ENCODE results near the gene MYH8.

The MYH8 gene

DNA sequence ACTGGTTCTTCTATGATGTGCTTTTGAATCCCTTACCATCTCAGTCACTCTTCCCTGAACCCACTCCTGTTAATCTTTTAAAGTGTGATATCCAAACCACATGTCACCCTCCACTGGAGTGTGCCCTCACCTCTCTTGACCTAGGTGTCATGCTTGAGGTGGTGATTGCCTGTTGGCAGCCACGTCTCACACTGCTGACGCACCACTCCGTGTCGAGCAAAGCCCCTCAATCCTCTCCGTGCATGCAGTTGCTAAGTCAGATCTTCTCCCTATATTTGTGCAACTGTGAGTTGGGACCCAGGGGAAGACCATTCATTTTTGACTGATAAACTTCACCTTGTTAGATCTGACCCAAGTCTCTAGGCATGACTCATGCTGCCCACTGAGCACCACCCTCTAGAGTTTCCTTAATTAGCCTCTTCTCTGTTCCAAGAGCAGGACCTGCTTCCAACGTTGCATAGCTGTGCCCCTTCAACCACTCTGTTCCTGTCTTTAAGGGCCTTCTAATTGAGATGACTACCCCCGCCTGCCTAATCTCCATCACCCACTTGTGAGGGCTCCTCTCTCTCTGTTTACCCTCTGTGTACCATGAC lies 51.6 kb downstream of the MYH8 start:
- DNase-seq (ENCODE audit: extremely low spot score): no peak
- POLR2A ChIA-PET: no interaction called here
- CTCF ChIA-PET: interaction anchor here (1.1 kb wide), 1 partner anchor 77 kb away, joined by 3 read pairs; no protein-coding TSS in a partner anchor
- TF ChIP-seq, protein P1, sequence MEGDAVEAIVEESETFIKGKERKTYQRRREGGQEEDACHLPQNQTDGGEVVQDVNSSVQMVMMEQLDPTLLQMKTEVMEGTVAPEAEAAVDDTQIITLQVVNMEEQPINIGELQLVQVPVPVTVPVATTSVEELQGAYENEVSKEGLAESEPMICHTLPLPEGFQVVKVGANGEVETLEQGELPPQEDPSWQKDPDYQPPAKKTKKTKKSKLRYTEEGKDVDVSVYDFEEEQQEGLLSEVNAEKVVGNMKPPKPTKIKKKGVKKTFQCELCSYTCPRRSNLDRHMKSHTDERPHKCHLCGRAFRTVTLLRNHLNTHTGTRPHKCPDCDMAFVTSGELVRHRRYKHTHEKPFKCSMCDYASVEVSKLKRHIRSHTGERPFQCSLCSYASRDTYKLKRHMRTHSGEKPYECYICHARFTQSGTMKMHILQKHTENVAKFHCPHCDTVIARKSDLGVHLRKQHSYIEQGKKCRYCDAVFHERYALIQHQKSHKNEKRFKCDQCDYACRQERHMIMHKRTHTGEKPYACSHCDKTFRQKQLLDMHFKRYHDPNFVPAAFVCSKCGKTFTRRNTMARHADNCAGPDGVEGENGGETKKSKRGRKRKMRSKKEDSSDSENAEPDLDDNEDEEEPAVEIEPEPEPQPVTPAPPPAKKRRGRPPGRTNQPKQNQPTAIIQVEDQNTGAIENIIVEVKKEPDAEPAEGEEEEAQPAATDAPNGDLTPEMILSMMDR (IDR thresholded peaks at IDR 0.05; ENCODE audit: control extremely low read depth, extremely low read depth, low read depth, missing control alignments): no peak

DNA sequence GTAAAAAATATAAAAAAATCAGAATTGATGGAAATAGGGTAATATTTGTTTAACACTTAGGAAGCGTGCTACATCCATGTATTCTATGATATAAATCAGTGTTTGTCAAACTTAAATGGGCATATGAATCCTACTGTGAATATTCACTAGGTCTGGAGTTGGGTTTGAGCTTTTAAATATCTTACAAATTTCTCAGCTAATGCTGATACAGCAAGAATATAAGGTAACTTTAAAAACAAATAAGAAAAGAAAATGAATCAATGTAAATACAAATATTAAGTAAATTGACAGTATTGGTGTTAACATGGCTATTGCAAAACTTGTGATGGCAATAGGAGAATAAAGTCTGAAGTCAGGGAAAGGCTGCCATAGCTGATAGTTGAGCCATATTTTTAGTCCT lies 52.5 kb downstream of the MYH8 start:
- TF ChIP-seq, protein P1 (IDR thresholded peaks at IDR 0.05; ENCODE audit: control extremely low read depth, extremely low read depth, low read depth, missing control alignments): no peak
- ChIA-PET CTCF (interaction anchor here (1.1 to 1.3 kb wide), 2 partner anchors 41 to 77 kb away, joined by 3 to 4 read pairs; no protein-coding TSS in a partner anchor), POLR2A (no interaction called here)
- DNase-seq (ENCODE audit: extremely low spot score): no peak

DNA sequence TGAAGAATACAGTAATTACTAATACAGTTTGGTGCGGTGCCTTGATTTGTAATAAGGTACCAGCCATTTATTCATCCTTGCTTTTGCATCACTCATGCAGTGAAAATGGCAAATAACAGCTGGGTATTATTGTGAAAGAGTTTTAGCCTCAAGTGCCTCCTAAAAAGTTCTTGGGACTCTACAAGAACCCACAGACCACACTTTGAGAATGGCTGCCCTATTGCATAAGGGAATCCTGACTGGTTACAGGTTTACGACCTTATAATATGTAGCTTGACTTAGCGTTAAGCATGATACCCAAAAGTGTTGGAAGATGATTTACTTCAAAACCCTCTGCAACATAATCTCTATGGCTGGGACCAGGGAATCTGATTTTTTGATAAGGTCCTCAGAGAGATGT lies 53.2 kb downstream of the MYH8 start:
- CTCF ChIA-PET: interaction anchor here (1.1 to 1.3 kb wide), 2 partner anchors 41 to 78 kb away, joined by 3 to 4 read pairs; no protein-coding TSS in a partner anchor
- DNase-seq (ENCODE audit: extremely low spot score): no peak
- POLR2A ChIA-PET: interaction anchor here (0.5 kb wide), 1 partner anchor 120 kb away, joined by 5 read pairs; no protein-coding TSS in a partner anchor
- TF ChIP-seq, protein P1 (IDR thresholded peaks at IDR 0.05; ENCODE audit: control extremely low read depth, extremely low read depth, low read depth, missing control alignments): no peak

DNA sequence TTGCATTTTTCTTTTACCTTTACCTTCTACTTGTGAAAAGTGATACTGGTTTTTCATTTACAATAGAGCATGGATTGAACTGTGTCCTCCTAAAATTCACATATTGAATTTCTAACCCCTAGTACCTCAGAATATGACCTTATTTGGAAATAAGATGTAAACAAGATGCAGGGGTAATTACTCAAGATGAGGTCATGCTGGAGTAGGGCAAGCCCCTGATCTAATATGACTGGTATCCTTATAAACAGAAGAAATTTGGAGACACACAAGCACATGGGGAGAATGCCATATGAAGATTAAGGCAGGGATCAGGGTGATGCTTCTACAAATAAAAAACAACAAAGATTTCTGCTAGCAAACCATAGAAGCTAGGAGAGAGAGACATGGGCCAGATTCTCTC lies 61.2 kb downstream of the MYH8 start:
- ChIA-PET POLR2A (no interaction called here), CTCF (interaction anchor here (2.0 kb wide), 1 partner anchor 65 kb away, joined by 4 read pairs; no protein-coding TSS in a partner anchor)
- TF ChIP-seq, protein P1 (IDR thresholded peaks at IDR 0.05; ENCODE audit: control extremely low read depth, extremely low read depth, low read depth, missing control alignments): no peak
- DNase-seq (ENCODE audit: extremely low spot score): no peak

DNA sequence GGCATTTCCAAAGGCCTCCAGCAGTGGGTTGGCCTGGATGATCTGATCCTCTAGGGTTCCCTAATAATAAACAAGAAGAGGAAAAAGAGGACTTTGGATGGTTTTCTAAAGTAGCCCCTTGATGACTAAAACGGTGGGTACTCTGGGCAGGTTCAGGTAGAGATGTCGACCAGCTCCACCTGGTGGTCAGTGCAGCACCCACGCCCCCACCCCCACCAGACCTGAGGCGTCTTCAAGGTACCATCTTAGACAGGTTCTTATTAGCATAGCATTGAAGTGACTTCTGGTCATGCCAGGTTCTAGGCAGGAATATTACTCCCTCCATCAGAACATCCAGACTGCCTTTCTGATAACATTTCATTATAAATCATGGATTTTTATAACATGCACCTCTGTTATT lies 64.0 kb downstream of the MYH8 start:
- peak; percentile 50 for DNase-seq (ENCODE audit: extremely low spot score)
- ChIA-PET POLR2A (no interaction called here), CTCF (interaction anchor here (1.2 to 1.7 kb wide), 2 partner anchors 29 to 61 kb away, joined by 4 to 6 read pairs; no protein-coding TSS in a partner anchor)
- TF ChIP-seq, protein P1 (IDR thresholded peaks at IDR 0.05; ENCODE audit: control extremely low read depth, extremely low read depth, low read depth, missing control alignments): peak; percentile 50

DNA sequence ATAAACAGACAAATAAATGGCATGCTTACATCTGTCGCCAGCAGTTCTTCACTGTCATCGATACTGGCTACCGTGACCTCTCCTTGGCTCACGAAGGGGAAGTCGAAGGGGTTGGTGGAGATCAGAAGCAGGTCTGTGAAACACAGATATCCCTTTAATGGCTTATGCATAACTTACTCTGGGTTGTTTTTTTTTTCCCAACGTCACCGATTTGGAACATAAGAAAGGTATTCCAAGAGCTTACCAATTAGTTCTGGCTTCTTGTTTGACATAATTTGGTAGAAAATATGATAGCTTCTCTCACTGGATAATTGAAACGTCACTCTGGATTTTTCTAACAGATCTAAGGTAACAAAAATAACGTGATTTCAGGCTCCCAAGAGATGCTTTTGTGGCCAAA lies 67.1 kb downstream of the MYH8 start:
- ChIA-PET POLR2A (no interaction called here), CTCF (interaction anchor here (1.2 to 1.7 kb wide), 4 partner anchors 23 to 263 kb away, joined by 3 to 8 read pairs (median 3); no protein-coding TSS in a partner anchor)
- TF ChIP-seq, protein P1 (IDR thresholded peaks at IDR 0.05; ENCODE audit: control extremely low read depth, extremely low read depth, low read depth, missing control alignments): no peak
- DNase-seq (ENCODE audit: extremely low spot score): no peak
